ENCODE data around the gene AFF1. TPM values are rescaled to one million over a fixed set of nuclear protein-coding genes. Genes with fewer than 3 reads are reported as not detected.

AFF1 gene
- total and polyA plus RNA-seq, 2 experiments from 2014 or later = 9.4 to 13.8 TPM

DNA sequence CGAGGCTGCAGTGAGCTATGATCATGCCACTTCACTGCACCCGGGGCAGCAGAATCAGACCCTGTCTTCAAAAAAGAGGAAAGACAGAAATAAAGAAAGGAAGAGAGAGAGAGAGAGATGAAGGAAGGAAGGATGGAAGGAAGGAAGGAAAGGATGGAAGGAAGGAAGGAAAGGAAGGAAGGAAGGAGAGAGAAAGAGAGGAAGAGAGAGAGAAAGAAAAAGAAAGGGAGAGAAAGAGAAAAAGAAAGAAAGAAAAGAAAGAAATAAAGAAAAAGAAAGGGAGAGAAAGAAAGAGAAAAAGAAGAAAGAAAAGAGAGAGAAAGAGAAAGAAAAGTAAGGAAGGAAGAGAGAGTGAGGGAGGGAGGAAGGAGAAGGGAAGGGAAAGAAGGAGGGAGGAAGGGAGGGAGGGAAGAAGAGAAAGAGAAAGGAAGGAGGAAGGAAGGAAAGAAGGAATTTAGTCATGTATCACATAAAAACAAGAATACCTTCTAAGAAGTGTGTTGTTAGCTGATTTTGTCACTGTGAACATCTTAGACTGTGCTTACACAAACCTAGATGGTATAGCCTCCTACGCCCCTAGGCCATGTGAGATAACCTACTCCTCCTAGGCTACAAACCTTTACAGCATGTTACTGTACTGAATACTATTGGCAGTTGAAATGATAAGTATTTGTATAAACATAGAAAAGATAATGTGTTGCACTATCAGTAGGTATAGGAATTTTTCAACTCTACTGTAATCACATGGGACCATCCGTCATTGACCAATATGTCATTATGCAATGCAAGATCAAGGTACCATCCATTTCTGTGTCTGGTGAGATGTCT is 17.4 kb upstream of the AFF1 start:
- no peak overlapping the region for H2AFZ ChIP-seq
- WGBS, 2 experiments (ENCODE audit: low coverage in 1 of 2, low lambda C conversion rate in 2 of 2, missing lambda C conversion rate in 2 of 2) = 95 to 98% methylated on average over 4 of the region's 4 CpGs
- H3K79me2 ChIP-seq (ENCODE audit: insufficient read depth) = no peaks in the 10 kb centered on the region
- H3K9me3 ChIP-seq (ENCODE audit: low read depth) = no peaks in the 10 kb centered on the region
- no peak overlapping the region for H3K4me3 ChIP-seq
- peaks cover 29% of the 10 kb centered on the region for H3K4me1 ChIP-seq (ENCODE audit: insufficient read depth)
- H4K20me1 ChIP-seq (ENCODE audit: insufficient read depth) = no peaks in the 10 kb centered on the region
- TF ChIP-seq EZH2 (IDR thresholded peaks at IDR 0.05; ENCODE audit: insufficient read depth, poor library complexity, severe bottlenecking) (no peak), EZH2phosphoT487 (IDR thresholded peaks at IDR 0.05; ENCODE audit: insufficient read depth, low read depth) (no peak)
- H3K36me3 ChIP-seq (ENCODE audit: low read depth) = no peaks in the 10 kb centered on the region
- H3K4me2 ChIP-seq (ENCODE audit: unreplicated experiment) = no peak overlapping the region
- in situ Hi-C loops (cut with MboI) = loop anchor here (25.0 kb wide), 1 partner anchor 320 kb away; no protein-coding TSS in a partner anchor
- H3F3A ChIP-seq (ENCODE audit: insufficient read depth) = peaks cover 20% of the 10 kb centered on the region; the same call in 1 of the 2 replicates
- DNase-seq = no peak
- H3K27me3 ChIP-seq (replicated peaks; ENCODE audit: insufficient read depth) = no peaks in the 10 kb centered on the region
- H3K27ac ChIP-seq = no peak overlapping the region
- H3K9ac ChIP-seq = no peak overlapping the region
- H3K9me2 ChIP-seq (ENCODE audit: insufficient read depth) = no peaks in the 10 kb centered on the region

DNA sequence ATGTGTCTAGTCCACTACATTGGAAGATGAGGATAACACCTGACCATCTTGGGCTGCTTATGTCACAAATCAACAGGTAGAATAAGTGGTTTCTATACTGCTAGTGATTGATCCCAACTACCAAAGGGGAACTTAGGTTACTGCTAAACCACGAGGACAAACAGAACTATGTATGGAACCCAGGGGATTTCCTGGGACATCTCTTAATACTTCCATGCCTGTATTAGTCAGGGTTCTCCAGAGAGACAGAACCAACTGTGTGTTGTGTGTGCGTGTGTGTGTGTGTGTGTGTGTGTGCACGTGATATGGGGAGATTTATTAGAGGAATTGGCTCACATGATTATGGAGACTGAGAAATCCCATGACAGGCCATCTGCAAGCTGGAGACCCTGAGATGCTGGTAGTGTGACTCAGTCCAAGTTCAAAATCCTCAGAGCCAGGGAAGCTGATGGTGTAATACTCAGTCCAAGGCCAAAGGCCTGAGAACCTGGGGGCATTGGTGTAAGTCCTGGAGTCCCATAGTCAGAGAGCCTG is 16.2 kb upstream of the AFF1 start:
- H3K9me3 ChIP-seq (ENCODE audit: low read depth) = no peaks in the 10 kb centered on the region
- H3F3A ChIP-seq (ENCODE audit: insufficient read depth) = peaks cover 20% of the 10 kb centered on the region; the same call in 1 of the 2 replicates
- no peak overlapping the region for H2AFZ ChIP-seq
- in situ Hi-C loops (cut with MboI) = loop anchor here (25.0 kb wide), 1 partner anchor 319 kb away; no protein-coding TSS in a partner anchor
- no peaks in the 10 kb centered on the region for H4K20me1 ChIP-seq (ENCODE audit: insufficient read depth)
- no peak for TF ChIP-seq EZH2 (IDR thresholded peaks at IDR 0.05; ENCODE audit: insufficient read depth, poor library complexity, severe bottlenecking)
- DNase-seq = peak; percentile 44
- H3K9ac ChIP-seq = no peak overlapping the region
- no peak overlapping the region for H3K27ac ChIP-seq
- no peaks in the 10 kb centered on the region for H3K9me2 ChIP-seq (ENCODE audit: insufficient read depth)
- H3K36me3 ChIP-seq (ENCODE audit: low read depth) = no peaks in the 10 kb centered on the region
- no peak overlapping the region for H3K4me2 ChIP-seq (ENCODE audit: unreplicated experiment)
- H3K27me3 ChIP-seq (replicated peaks; ENCODE audit: insufficient read depth) = no peaks in the 10 kb centered on the region
- WGBS, 2 experiments (ENCODE audit: low coverage in 1 of 2, low lambda C conversion rate in 2 of 2, missing lambda C conversion rate in 2 of 2) = 28 to 34% methylated on average over 3 of the region's 3 CpGs
- H3K4me3 ChIP-seq = no peak overlapping the region
- no peaks in the 10 kb centered on the region for H3K79me2 ChIP-seq (ENCODE audit: insufficient read depth)
- H3K4me1 ChIP-seq (ENCODE audit: insufficient read depth) = peaks cover 29% of the 10 kb centered on the region

DNA sequence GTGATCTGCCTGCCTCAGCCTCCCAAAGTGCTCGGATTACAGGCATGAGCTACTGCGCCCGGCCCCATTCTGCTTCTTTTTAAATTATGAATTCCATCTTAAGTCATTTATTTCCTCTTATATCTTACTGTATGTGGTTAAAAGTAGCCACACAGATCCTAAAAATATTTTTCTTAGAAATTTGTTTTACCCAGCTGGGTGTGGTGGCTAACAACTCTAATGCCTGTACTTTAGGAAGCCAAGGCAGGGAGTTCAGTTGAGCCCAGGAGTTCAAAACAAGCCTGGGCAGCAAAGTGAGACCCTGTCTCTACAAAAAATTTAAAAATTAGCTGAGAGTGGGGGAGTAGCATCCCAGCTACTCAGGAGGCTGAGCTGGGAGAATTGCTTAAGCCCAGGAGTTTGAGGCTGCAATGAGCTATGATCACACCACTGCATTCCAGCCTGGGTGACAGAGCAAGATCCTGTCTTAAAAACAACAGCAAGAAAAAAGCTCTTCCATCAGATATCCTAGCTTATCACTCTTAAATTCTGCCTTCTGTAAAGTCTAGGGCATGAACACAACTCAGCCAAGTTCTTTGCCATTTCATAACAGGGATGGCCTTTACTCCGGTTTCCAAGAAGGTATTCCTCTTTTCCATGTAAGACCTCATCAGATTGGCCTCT is 15.1 kb upstream of the AFF1 start:
- Histone ChIP-seq H3K27me3 (replicated peaks; ENCODE audit: insufficient read depth) (no peaks in the 10 kb centered on the region), H3K36me3 (ENCODE audit: low read depth) (no peaks in the 10 kb centered on the region), H3K4me3 (no peak overlapping the region), H3F3A (ENCODE audit: insufficient read depth) (peaks cover 20% of the 10 kb centered on the region; the same call in 1 of the 2 replicates), H3K9me3 (ENCODE audit: low read depth) (no peaks in the 10 kb centered on the region), H3K79me2 (ENCODE audit: insufficient read depth) (no peaks in the 10 kb centered on the region), H2AFZ (no peak overlapping the region), H3K27ac (peak overlapping the region; percentile 55), H4K20me1 (ENCODE audit: insufficient read depth) (no peaks in the 10 kb centered on the region), H3K9ac (no peak overlapping the region), H3K4me1 (ENCODE audit: insufficient read depth) (peaks cover 37% of the 10 kb centered on the region), H3K4me2 (ENCODE audit: unreplicated experiment) (peak overlapping the region; percentile 1), H3K9me2 (ENCODE audit: insufficient read depth) (no peaks in the 10 kb centered on the region)
- TF ChIP-seq EZH2phosphoT487 (IDR thresholded peaks at IDR 0.05; ENCODE audit: insufficient read depth, low read depth) (no peak), EZH2 (IDR thresholded peaks at IDR 0.05; ENCODE audit: insufficient read depth, poor library complexity, severe bottlenecking) (no peak)
- peak; percentile 34 for DNase-seq
- 97 to 100% methylated on average over 4 of the region's 4 CpGs for WGBS, 2 experiments (ENCODE audit: low coverage in 1 of 2, low lambda C conversion rate in 2 of 2, missing lambda C conversion rate in 2 of 2)
- in situ Hi-C loops (cut with MboI) = loop anchor here (5.0 to 25.0 kb wide), 2 partner anchors 173 to 318 kb away; no protein-coding TSS in a partner anchor

DNA sequence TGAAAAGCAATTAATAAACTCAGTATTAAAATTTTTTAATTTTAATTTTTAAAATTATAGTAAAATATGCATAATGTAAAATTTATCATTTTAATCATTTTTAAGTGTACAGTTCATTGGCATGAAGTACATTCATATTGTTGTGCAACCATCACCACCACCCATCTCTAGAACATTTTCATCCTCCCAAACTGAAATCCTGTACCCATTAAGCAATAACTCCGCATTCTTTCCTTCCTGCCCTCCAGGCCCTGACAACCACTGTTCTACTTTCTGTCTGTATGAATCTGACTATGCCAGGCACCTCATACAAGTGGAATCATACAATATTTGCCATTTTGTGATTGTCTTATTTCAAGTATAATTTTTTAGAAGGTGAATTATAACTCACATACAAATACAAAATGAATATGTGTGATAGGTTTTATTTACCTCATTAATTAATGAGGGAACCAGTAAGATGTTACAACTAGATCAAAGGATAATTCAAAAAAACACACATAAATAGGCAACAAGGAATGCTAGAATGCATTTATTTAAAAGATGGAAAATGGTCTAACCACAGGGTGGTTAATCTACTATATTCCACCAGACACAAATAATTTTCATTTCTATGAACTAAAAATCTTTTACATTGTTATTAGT is 13.1 kb upstream of the AFF1 start:
- H3K4me1 ChIP-seq (ENCODE audit: insufficient read depth) = peaks cover 47% of the 10 kb centered on the region

More for the DNA sequence above, 13.1 kb upstream of the AFF1 start:
- peak overlapping the region; percentile 65 for H3K4me2 ChIP-seq (ENCODE audit: unreplicated experiment)
- no peaks in the 10 kb centered on the region for H3K36me3 ChIP-seq (ENCODE audit: low read depth)
- in situ Hi-C loops (cut with MboI) = loop anchor here (5.0 to 25.0 kb wide), 2 partner anchors 171 to 316 kb away; no protein-coding TSS in a partner anchor
- 31 to 38% methylated on average over 1 of the region's 1 CpG for WGBS, 2 experiments (ENCODE audit: low coverage in 1 of 2, low lambda C conversion rate in 2 of 2, missing lambda C conversion rate in 2 of 2)
- no peak overlapping the region for H2AFZ ChIP-seq
- no peaks in the 10 kb centered on the region for H3K27me3 ChIP-seq (replicated peaks; ENCODE audit: insufficient read depth)
- TF ChIP-seq EZH2 (IDR thresholded peaks at IDR 0.05; ENCODE audit: insufficient read depth, poor library complexity, severe bottlenecking) (no peak), EZH2phosphoT487 (IDR thresholded peaks at IDR 0.05; ENCODE audit: insufficient read depth, low read depth) (no peak)
- no peaks in the 10 kb centered on the region for H3K9me2 ChIP-seq (ENCODE audit: insufficient read depth)
- DNase-seq = peak; percentile 69
- no peak overlapping the region for H3K4me3 ChIP-seq
- peak overlapping the region; percentile 3; the same call in 1 of the 2 replicates for H3K9ac ChIP-seq
- H3K27ac ChIP-seq = peak overlapping the region; percentile 33
- H3F3A ChIP-seq (ENCODE audit: insufficient read depth) = peaks cover 23% of the 10 kb centered on the region
- H3K9me3 ChIP-seq (ENCODE audit: low read depth) = no peaks in the 10 kb centered on the region
- no peaks in the 10 kb centered on the region for H4K20me1 ChIP-seq (ENCODE audit: insufficient read depth)
- no peaks in the 10 kb centered on the region for H3K79me2 ChIP-seq (ENCODE audit: insufficient read depth)

Data from GM23248 (cell line).